ENCODE data around the gene CFAP97D2. TPM values are rescaled to one million over a fixed set of nuclear protein-coding genes. Genes with fewer than 3 reads are reported as not detected.
"Not testable (repeated sequence)": the region's sequence is repeated elsewhere in the genome, so short reads cannot be mapped to it uniquely, and the experiment has no call there.

The CFAP97D2 gene
- total RNA-seq, 3 donors from 2014 or later, result not detected

DNA sequence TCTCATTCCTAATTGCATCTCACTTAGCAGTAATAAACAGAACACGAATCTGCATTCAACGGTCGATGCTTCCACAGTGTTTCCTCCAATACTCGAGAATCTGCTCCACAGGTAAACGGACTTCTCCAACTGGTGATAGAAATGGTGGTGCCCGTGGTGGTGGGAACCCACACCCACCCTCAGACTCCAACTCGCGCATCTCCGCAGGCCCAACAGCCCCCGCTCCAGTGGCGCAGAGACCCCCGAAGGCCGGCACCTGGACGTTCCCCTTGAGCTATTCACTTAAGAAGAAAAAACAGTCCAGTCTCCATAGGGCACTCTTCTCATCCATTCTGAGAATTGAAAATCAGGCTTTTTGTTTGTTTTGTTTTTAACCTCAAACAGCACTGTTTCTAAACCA lies 32.9 kb upstream of the CFAP97D2 start:
- TF ChIP-seq, protein P1, sequence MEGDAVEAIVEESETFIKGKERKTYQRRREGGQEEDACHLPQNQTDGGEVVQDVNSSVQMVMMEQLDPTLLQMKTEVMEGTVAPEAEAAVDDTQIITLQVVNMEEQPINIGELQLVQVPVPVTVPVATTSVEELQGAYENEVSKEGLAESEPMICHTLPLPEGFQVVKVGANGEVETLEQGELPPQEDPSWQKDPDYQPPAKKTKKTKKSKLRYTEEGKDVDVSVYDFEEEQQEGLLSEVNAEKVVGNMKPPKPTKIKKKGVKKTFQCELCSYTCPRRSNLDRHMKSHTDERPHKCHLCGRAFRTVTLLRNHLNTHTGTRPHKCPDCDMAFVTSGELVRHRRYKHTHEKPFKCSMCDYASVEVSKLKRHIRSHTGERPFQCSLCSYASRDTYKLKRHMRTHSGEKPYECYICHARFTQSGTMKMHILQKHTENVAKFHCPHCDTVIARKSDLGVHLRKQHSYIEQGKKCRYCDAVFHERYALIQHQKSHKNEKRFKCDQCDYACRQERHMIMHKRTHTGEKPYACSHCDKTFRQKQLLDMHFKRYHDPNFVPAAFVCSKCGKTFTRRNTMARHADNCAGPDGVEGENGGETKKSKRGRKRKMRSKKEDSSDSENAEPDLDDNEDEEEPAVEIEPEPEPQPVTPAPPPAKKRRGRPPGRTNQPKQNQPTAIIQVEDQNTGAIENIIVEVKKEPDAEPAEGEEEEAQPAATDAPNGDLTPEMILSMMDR (IDR thresholded peaks at IDR 0.05), result no peak
- ATAC-seq (no peak), DNase-seq (peak in 2 of 3 donors; percentile 25 to 46)
- Histone ChIP-seq H3K9me3 (no peaks in the 10 kb centered on the region), H3K36me3 (ENCODE audit: low read depth) (no peaks in the 10 kb centered on the region), H3K4me1 (ENCODE audit: low read depth) (peaks cover 29% of the 10 kb centered on the region), H3K4me3 (no peak overlapping the region)
- intact Hi-C loops (cut with DNase I, micrococcal nuclease), result no loop called here

DNA sequence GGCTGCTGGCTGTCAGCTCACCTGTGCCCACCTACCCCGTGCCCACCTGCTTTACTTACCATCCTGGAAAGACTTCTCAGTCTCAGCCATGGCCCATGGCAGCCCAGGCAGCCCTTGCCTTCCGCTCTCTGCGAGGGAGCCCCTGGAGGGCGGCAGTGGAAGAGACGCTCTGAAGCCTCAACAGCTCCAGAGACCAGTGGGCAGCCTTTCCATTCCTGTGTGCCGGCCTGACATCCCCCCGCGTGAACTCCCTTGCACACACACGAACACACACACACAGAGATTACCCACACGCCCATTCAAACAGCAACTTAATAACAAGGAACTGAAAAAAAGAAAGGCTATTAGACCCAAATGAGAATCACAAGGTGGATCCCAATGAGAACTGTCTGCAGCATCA lies 32.4 kb upstream of the CFAP97D2 start:
- no peaks in the 10 kb centered on the region for H3K9me3 ChIP-seq
- peaks cover 31% of the 10 kb centered on the region for H3K4me1 ChIP-seq (ENCODE audit: low read depth)
- no peaks in the 10 kb centered on the region for H3K36me3 ChIP-seq (ENCODE audit: low read depth)
- TF ChIP-seq, protein P1 (IDR thresholded peaks at IDR 0.05), result no peak
- intact Hi-C loops (cut with DNase I, micrococcal nuclease), result no loop called here
- ATAC-seq, result no peak
- no peak overlapping the region for H3K4me3 ChIP-seq
- DNase-seq, result peak in 2 of 3 donors; percentile 36 to 50

GRCh38 chr13:114147803-114148520 lies 31.1 kb upstream of the CFAP97D2 start:
- no peak overlapping the region for H3K4me3 ChIP-seq
- DNase-seq (peak in 1 of 3 donors; percentile 41), ATAC-seq (no peak)
- H3K4me1 ChIP-seq (ENCODE audit: low read depth), result peaks cover 30% of the 10 kb centered on the region
- TF ChIP-seq, protein P1 (IDR thresholded peaks at IDR 0.05), result no peak
- intact Hi-C loops (cut with DNase I, micrococcal nuclease), result no loop called here
- no peaks in the 10 kb centered on the region for H3K36me3 ChIP-seq (ENCODE audit: low read depth)
- no peaks in the 10 kb centered on the region for H3K9me3 ChIP-seq

GRCh38 chr13:114148521-114148855 lies 30.6 kb upstream of the CFAP97D2 start:
- ATAC-seq (peak; percentile 62), DNase-seq (peak; percentile 50 to 74 (median 64))
- intact Hi-C loops (cut with DNase I, micrococcal nuclease), result no loop called here
- Histone ChIP-seq H3K4me3 (no peak overlapping the region), H3K4me1 (ENCODE audit: low read depth) (peaks cover 25% of the 10 kb centered on the region), H3K9me3 (no peaks in the 10 kb centered on the region), H3K36me3 (ENCODE audit: low read depth) (no peaks in the 10 kb centered on the region)
- TF ChIP-seq, protein P1 (IDR thresholded peaks at IDR 0.05), result no peak

GRCh38 chr13:114148886-114149285 lies 30.2 kb upstream of the CFAP97D2 start:
- DNase-seq, result peak in 2 of 3 donors; percentile 26
- H3K4me3 ChIP-seq; H3K36me3 ChIP-seq (ENCODE audit: low read depth); intact Hi-C loops (cut with DNase I, micrococcal nuclease); H3K9me3 ChIP-seq; ATAC-seq: not testable (repeated sequence)
- H3K4me1 ChIP-seq (ENCODE audit: low read depth), result peaks cover 22% of the 10 kb centered on the region

- TF ChIP-seq, protein P1 (IDR thresholded peaks at IDR 0.05), result no peak
- no peaks in the 10 kb centered on the region for H3K36me3 ChIP-seq (ENCODE audit: low read depth)
- ATAC-seq (no peak), DNase-seq (peak in 2 of 3 donors; percentile 39 to 45)
- no peak overlapping the region for H3K4me3 ChIP-seq
- intact Hi-C loops (cut with DNase I, micrococcal nuclease), result no loop called here
- H3K9me3 ChIP-seq, result no peaks in the 10 kb centered on the region
- H3K4me1 ChIP-seq (ENCODE audit: low read depth), result peaks cover 19% of the 10 kb centered on the region
Observed at GRCh38 chr13:114149774-114150740, 29.0 kb upstream of the CFAP97D2 start.

All from mucosa of descending colon (tissue), 3 donors.